ENCODE measurements around the gene THAP10.

- TF ChIP-seq EZH2 (IDR thresholded peaks at IDR 0.05; ENCODE audit: borderline replicate concordance, insufficient read depth, low read depth, low read length, poor library complexity, severe bottlenecking): no peak
- no peak for TF ChIP-seq CTCF (IDR thresholded peaks at IDR 0.05)
Observed at GRCh38 chr15:70922119-70922518, 29.9 kb upstream of the THAP10 start.

Data from B cell (primary cell).